Motor neuron (in vitro differentiated cells): Measurements from ENCODE around the gene HELQ. TPM values are rescaled to one million over a fixed set of nuclear protein-coding genes. Genes with fewer than 3 reads are reported as not detected.

Experiments
- ATAC-seq, 8 experiments: fragments of 200-7000 bp; cut with Tn5 transposase; replicated peaks in 6 of 8; 2 replicates each; pipeline ENCODE4 v1.8.0; 2021; ENCODE audit warnings: mild to moderate bottlenecking in 8 of 8, moderate library complexity in 8 of 8
- H3K27ac ChIP-seq, 2 donors: fragments of 250-450 bp; sonication (Bioruptor Pico); 2 replicates each; pipeline ENCODE4 v1.9.0; 2021; ENCODE audit warnings: antibody characterized with exemption in 2 of 2, mild to moderate bottlenecking in 2 of 2, moderate library complexity in 1 of 2
- H3K4me1 ChIP-seq, 2 donors: fragments of 250-450 bp; sonication (Bioruptor Pico); replicated peaks in 1 of 2; 2 replicates each; pipeline ENCODE4 v1.6.1; 2021; ENCODE audit warnings: antibody characterized with exemption in 2 of 2, mild to moderate bottlenecking in 2 of 2, moderate library complexity in 1 of 2
- H3K4me3 ChIP-seq, 5 donors: fragments of 250-450 bp; sonication (Bioruptor Pico); 2 replicates each; pipeline ENCODE4 v1.9.0; 2021; ENCODE audit warnings: antibody characterized with exemption in 5 of 5, mild to moderate bottlenecking in 5 of 5, moderate library complexity in 4 of 5
- WGBS, 10 experiments: fragments of 450-650 bp; shearing (Covaris generic); methylation state at CpG; one replicate each; pipeline ENCODE4 v1.0.0; 2022; 5-methylcytosine and 5-hydroxymethylcytosine counted together
- in situ Hi-C, 9 experiments: fragments of 400-800 bp; cut with MboI; loops; one replicate each; pipeline ENCODE4 v1.15.0; 2021; ENCODE audit warnings: low sequenced_read_pairs in 9 of 9, low pct_unique_long_range_greater_than_20kb in 2 of 9; ENCODE audit not compliant: unreplicated experiment in 9 of 9
- total RNA-seq, 8 experiments: library from RNA; unstranded; fragments of 300-600 nt; gene quantifications; 2 replicates each; pipeline versions ENCODE4 v1.2.3 to v1.2.4, GENCODE V29; 2022

HELQ gene
- total RNA-seq, 8 experiments from 2014 or later = 8.2 to 18.7 (median 11.0) TPM

- peak in 1 of 8 experiments; percentile 9 for ATAC-seq
- Histone ChIP-seq H3K4me1 (peaks cover 3 to 5% of the 10 kb centered on the region in 2 donors), H3K27ac (no peak overlapping the region), H3K4me3 (no peak overlapping the region)
- 38 to 100% (median 72%) methylated on average over 1 of the region's 1 CpG; no CpG with 5 or more reads in 2 of the 10 experiments for WGBS, 10 experiments
- in situ Hi-C loops = no loop called here
Observed at GRCh38 chr4:83358410-83358809, 97.2 kb downstream of the HELQ start.

Other genes starting within 250 kb of the HELQ start
- gene COQ2, start 171.0 kb downstream of the HELQ start, total RNA-seq = 10 to 100 TPM in 4 of 8 experiments, 1 to 10 TPM in 4; 5.6 to 26.2 (median 10.7) TPM
- gene HPSE, start 121.0 kb downstream of the HELQ start, total RNA-seq = 1 to 10 TPM in 4 of 8 experiments, under 1 TPM in 4; 0.14 to 8.6 (median 0.86) TPM
- gene MRPS18C, start 235 bp upstream of the HELQ start, total RNA-seq = 10 to 100 TPM; 39.2 to 87.2 (median 48.5) TPM
- 10 to 100 TPM in 7 of 8 experiments, 1 to 10 TPM in 1; 7.9 to 15.1 (median 11.4) TPM for gene ABRAXAS1, start 29.3 kb upstream of the HELQ start, total RNA-seq
- gene GPAT3, start 80.3 kb upstream of the HELQ start, total RNA-seq = 1 to 10 TPM in 5 of 8 experiments, under 1 TPM in 3; 0.21 to 4.3 (median 2.1) TPM